T-helper 2 cell treated with Interferon-gamma antibody and Interleukin-4, amounts not matched to agents 5 μg/mL and 100 μg/mL, for 36 hours (primary cell): ENCODE results near the gene SLC35E1.
"Not testable (repeated sequence)": the region's sequence is repeated elsewhere in the genome, so short reads cannot be mapped to it uniquely, and the experiment has no call there.

Experiments used
- DNase-seq: peaks from one replicate; pipeline ENCODE4 v3.0.0; 2021; ENCODE audit warnings: low spot score
- H3K27ac Mint-ChIP-seq: one replicate; pipeline ENCODE4 v1.8.0; 2021; ENCODE audit warnings: mild to moderate bottlenecking, mixed read lengths
- H3K27me3 Mint-ChIP-seq: one replicate; pipeline ENCODE4 v1.8.0; 2021; ENCODE audit warnings: low read depth, mixed read lengths
- H3K36me3 Mint-ChIP-seq: one replicate; pipeline ENCODE4 v1.8.0; 2021; ENCODE audit warnings: low read depth, mixed read lengths
- H3K4me1 Mint-ChIP-seq: one replicate; pipeline ENCODE4 v1.8.0; 2021; ENCODE audit warnings: low read depth, mixed read lengths
- H3K4me3 Mint-ChIP-seq: one replicate; pipeline ENCODE4 v1.8.0; 2022; ENCODE audit warnings: mild to moderate bottlenecking, moderate library complexity, mixed read lengths
- H3K9me3 Mint-ChIP-seq: one replicate; pipeline ENCODE4 v1.8.0; 2021; ENCODE audit warnings: mixed read lengths

SLC35E1 gene

GRCh38 chr19:16521715-16522289, 50.4 kb downstream of the SLC35E1 start:
- Mint-ChIP-seq H3K36me3 (peaks cover 58% of the 10 kb centered on the region), H3K4me3 (no peak overlapping the region), H3K27ac (no peak overlapping the region), H3K27me3 (no peaks in the 10 kb centered on the region), H3K9me3 (no peaks in the 10 kb centered on the region), H3K4me1 (no peaks in the 10 kb centered on the region)
- no peak for DNase-seq

DNA sequence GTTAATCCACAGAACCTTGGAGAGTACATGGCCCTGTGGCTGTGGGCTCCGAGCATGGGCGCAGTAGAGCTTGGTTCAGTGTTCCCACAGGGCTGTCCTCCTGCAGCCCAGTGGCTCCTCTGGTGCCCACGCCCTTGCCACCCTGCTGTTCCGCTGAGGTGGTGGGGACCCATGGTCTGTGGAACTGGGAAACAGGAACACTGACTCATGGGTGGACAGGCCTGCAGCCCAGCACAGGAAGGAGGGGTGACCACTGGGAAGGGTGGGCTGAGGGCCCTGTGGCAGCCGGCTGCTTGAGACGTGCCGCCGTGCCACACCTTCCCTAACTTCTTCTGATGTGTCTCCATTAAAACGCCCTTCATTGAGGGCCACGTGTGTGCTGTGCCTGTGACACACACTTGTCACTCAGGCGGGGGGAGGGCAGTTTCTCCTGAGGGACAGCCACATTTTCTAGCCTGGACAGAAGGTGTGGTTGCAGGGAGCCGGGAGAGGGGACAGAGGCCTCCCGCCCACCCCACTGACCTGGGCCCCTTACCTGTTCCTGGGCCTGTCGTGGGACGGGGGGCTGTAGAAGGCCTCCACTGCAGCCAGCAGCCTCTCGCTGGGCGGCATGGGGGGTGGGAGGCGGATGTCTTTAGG, 51.1 kb downstream of the SLC35E1 start:
- Mint-ChIP-seq H3K27me3 (no peaks in the 10 kb centered on the region), H3K4me3 (no peak overlapping the region), H3K4me1 (no peaks in the 10 kb centered on the region), H3K27ac (no peak overlapping the region), H3K36me3 (peaks cover 55% of the 10 kb centered on the region), H3K9me3 (no peaks in the 10 kb centered on the region)
- no peak for DNase-seq

DNA sequence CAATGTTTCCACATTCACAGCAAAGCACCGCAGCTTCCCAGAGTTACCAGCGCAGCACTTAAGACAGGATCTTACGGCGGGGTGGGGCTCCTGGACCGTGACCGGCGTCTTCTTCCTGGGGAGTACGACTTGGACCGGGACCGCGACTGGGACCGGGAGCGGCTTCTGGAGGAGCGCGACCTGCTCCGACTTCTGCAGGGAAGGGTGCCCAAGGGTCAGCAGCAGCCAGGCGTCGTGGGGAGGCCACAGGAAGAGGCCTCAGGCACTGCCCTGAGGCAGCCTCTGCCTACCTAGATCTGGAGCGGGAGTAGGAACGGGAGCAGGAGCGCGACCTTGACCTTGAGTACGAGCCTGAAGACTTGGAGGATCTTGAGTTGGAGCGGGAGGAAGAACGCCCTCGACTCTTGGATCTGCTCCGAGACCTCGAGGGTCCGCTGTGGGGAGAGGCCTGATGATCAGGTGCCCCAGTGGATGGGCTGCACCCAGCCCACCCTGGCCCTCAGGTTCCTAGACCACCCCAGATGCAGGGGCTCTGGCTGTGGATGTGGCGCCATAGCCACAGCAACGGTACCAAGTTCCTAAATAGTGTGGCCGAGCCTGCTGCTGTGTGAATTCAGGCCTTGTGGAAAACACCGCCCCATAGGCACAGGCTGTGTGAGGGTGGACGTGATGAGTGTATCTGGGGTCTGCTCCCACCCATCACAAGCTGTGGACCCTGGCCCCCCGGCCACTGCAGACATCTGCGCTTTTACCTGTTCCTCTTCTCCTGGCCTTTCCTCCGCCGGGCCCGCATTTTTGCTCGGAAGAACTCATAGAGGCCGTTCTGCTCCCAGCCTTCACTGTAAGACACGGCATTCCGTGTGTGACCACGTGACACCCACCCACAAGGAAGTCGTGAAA, 51.9 kb downstream of the SLC35E1 start:
- no peak for DNase-seq
- no peak overlapping the region for H3K27ac Mint-ChIP-seq
- no peaks in the 10 kb centered on the region for H3K27me3 Mint-ChIP-seq
- no peaks in the 10 kb centered on the region for H3K9me3 Mint-ChIP-seq
- H3K4me3 Mint-ChIP-seq, result no peak overlapping the region
- H3K36me3 Mint-ChIP-seq, result peaks cover 51% of the 10 kb centered on the region
- H3K4me1 Mint-ChIP-seq, result no peaks in the 10 kb centered on the region

DNA sequence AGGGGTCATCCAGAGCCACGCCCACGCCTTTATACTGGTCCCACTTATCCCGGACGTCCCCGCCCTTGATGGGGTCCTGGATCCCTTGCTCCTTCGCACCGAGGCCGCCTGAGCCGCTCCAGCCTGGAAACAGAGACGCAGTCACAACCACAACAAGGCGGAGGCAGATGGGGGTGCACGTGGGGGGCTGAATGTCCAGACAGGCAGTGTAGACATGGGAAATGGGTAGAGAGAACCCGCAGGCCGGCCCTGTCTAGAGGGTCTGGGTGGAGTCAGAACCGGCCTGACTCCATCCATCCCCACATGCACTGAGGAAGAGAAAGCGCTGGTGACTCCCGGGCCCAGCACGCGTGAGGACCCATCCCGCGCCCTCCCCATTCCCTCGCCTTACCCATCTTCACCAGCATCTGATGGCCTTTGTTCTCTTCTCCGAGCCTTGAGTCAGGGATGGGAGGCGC, 53.0 kb downstream of the SLC35E1 start:
- Mint-ChIP-seq H3K4me1 (no peaks in the 10 kb centered on the region), H3K4me3 (no peak overlapping the region), H3K36me3 (peaks cover 51% of the 10 kb centered on the region), H3K9me3 (no peaks in the 10 kb centered on the region), H3K27me3 (no peaks in the 10 kb centered on the region), H3K27ac (no peak overlapping the region)
- no peak for DNase-seq

- DNase-seq, result no peak
- H3K4me1 Mint-ChIP-seq, result no peaks in the 10 kb centered on the region
- H3K9me3 Mint-ChIP-seq, result no peaks in the 10 kb centered on the region
- no peaks in the 10 kb centered on the region for H3K27me3 Mint-ChIP-seq
- H3K4me3 Mint-ChIP-seq, result no peak overlapping the region
- no peak overlapping the region for H3K27ac Mint-ChIP-seq
- peaks cover 45% of the 10 kb centered on the region for H3K36me3 Mint-ChIP-seq
Observed at GRCh38 chr19:16518483-16519229, 53.6 kb downstream of the SLC35E1 start.

- peaks cover 40% of the 10 kb centered on the region for H3K36me3 Mint-ChIP-seq
- no peak for DNase-seq
- no peaks in the 10 kb centered on the region for H3K9me3 Mint-ChIP-seq
- H3K27ac Mint-ChIP-seq, result no peak overlapping the region
- H3K27me3 Mint-ChIP-seq, result no peaks in the 10 kb centered on the region
- no peak overlapping the region for H3K4me3 Mint-ChIP-seq
- H3K4me1 Mint-ChIP-seq, result no peaks in the 10 kb centered on the region
Observed at GRCh38 chr19:16518061-16518460, 54.2 kb downstream of the SLC35E1 start.

DNA sequence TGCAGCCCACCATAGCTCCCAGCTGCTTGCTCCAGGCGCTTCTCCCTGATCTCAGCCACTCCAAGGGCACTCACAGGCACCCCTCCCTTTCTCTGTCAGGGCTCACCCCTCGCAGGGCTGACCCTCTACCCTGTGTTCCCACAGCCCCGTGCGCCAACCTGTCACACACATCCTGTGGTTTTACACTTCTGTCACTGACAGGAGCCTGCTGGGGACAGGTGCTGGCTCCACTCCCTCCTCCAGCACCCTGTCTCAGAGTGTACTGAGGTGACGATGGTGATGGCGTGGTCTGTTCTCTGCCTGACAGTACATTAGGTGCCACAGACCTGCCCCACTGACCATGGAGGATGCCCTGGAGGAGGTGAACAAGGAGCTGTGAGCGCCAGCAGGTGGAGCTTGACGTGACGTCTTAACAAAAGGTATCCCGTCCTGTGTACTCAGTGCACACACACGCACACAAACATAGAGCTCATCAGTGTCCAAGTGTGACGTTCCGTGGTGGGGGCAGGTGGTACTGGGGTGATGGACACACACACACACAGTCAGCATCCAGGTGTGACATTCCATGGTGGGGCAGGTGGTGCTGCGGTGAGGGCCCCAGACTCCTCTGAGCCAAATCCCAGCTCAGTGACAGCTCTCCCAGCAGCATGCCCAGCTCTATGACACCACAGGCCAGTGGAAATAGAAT, 55.1 kb downstream of the SLC35E1 start:
- no peak for DNase-seq
- no peaks in the 10 kb centered on the region for H3K9me3 Mint-ChIP-seq
- no peak overlapping the region for H3K4me3 Mint-ChIP-seq
- no peaks in the 10 kb centered on the region for H3K27me3 Mint-ChIP-seq
- no peak overlapping the region for H3K27ac Mint-ChIP-seq
- H3K36me3 Mint-ChIP-seq, result peaks cover 35% of the 10 kb centered on the region
- H3K4me1 Mint-ChIP-seq, result no peaks in the 10 kb centered on the region

GRCh38 chr19:16516381-16516780, 55.8 kb downstream of the SLC35E1 start:
- no peaks in the 10 kb centered on the region for H3K27me3 Mint-ChIP-seq
- H3K9me3 Mint-ChIP-seq, result no peaks in the 10 kb centered on the region
- DNase-seq, result no peak
- H3K27ac Mint-ChIP-seq, result no peak overlapping the region
- no peaks in the 10 kb centered on the region for H3K4me1 Mint-ChIP-seq
- H3K36me3 Mint-ChIP-seq, result peaks cover 33% of the 10 kb centered on the region
- H3K4me3 Mint-ChIP-seq, result no peak overlapping the region

DNA sequence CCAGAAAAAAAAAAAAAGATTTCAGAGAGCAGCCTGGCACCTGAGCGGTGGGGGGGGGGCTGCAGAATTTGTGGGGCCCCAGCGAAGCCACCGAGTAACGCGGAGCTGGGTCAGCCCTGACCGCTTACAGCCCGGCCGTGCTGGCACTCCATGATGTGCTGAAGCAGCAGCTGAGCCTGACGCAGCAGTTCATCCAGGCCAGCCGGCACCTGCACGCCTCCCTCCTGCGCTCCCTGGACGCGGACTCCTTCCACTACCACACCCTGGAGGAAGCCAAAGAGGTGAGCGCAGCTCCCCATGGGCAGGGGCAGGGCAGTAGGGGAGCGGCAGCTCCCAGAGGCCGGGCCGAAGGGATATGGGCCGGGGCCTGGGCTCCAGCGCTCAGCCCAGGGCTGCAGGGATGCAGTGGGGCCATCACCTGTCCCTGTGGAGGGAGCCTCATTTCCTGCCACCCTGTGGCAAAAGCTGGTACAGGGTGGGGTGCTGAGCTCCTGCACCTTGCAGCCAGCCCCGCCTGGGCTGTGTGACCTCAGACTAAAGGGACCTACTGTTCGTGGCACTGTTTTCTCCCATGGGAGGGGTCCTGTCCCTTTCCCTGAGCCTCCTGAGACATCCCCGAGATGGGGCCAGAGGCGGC, 57.7 kb downstream of the SLC35E1 start:
- H3K4me3 Mint-ChIP-seq, result no peak overlapping the region
- DNase-seq, result no peak
- H3K4me1 Mint-ChIP-seq, result no peaks in the 10 kb centered on the region
- no peaks in the 10 kb centered on the region for H3K27me3 Mint-ChIP-seq
- H3K9me3 Mint-ChIP-seq, result no peaks in the 10 kb centered on the region
- peaks cover 20% of the 10 kb centered on the region for H3K36me3 Mint-ChIP-seq
- H3K27ac Mint-ChIP-seq, result no peak overlapping the region

DNA sequence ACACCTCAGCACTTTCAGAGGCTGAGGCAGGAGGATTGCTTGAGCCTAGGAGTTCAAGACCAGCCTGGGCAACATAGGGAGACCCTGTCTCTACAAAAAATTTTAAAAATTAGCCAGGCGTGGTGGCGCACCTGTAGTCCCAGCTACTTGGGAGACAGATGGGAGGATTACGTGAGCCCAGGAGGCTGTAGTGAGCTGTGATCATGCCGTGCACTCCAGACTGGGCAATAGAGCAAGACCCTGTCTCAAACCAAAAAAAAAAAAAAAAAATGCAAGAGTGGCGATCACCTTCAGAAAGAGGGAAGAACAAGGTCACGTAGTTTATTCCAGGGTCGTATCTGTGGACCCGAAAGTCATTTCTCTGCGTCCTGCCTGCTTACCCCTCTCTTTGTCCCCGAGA, 59.6 kb downstream of the SLC35E1 start:
- not testable (repeated sequence) for H3K36me3 Mint-ChIP-seq, H3K4me3 Mint-ChIP-seq, H3K4me1 Mint-ChIP-seq, H3K9me3 Mint-ChIP-seq, DNase-seq, H3K27ac Mint-ChIP-seq, H3K27me3 Mint-ChIP-seq

GRCh38 chr19:16509141-16510061, 62.8 kb downstream of the SLC35E1 start:
- DNase-seq, result no peak
- Mint-ChIP-seq H3K36me3 (no peaks in the 10 kb centered on the region), H3K27me3 (no peaks in the 10 kb centered on the region), H3K4me1 (no peaks in the 10 kb centered on the region), H3K9me3 (no peaks in the 10 kb centered on the region), H3K27ac (no peak overlapping the region), H3K4me3 (no peak overlapping the region)

DNA sequence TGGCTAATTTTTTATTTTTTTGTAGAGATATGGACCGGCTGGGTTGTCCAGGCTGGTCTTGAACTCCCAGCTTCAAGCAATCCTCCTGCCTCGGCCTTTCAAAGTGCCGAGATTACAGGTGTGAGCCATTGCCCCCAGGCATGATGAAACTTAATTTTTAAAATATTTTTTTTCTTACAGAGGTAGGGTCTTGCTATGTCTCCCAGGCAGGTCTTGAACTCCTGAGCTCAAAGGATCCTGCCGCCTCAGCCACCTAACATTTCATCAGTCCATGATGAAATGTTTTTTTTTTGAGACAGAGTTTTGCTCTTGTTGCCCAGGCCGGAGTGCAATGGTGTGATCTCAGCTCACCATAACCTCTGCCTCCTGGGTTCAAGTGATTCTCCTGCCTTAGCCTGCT, 63.7 kb downstream of the SLC35E1 start:
- Mint-ChIP-seq H3K4me1 (no peaks in the 10 kb centered on the region), H3K9me3 (no peaks in the 10 kb centered on the region), H3K4me3 (no peak overlapping the region)

More for the DNA sequence above, 63.7 kb downstream of the SLC35E1 start:
- Mint-ChIP-seq H3K27ac (no peak overlapping the region), H3K36me3 (no peaks in the 10 kb centered on the region), H3K27me3 (no peaks in the 10 kb centered on the region)
- DNase-seq, result no peak
